HFF-Myc (cell line): ENCODE results near the gene CAMTA1.

ENCODE experiments used
- DNase-seq: peaks from one replicate; pipeline ENCODE4 v3.0.0-alpha.2; 2011; ENCODE audit warnings: low read depth; ENCODE audit errors: extremely low read depth
- H3K4me3 ChIP-seq: replicated peaks from 2 replicates; pipeline ENCODE4 v1.5.1; 2011; ENCODE audit warnings: low read depth, mild to moderate bottlenecking, control low read depth, low read length
- TF ChIP-seq, protein P1 (sequence below): IDR thresholded peaks from 2 replicates; pipeline ENCODE4 v1.5.1; 2012; ENCODE audit warnings: mild to moderate bottlenecking, low read depth, low read length, control low read depth; ENCODE audit errors: missing control alignments

CAMTA1 gene

DNA sequence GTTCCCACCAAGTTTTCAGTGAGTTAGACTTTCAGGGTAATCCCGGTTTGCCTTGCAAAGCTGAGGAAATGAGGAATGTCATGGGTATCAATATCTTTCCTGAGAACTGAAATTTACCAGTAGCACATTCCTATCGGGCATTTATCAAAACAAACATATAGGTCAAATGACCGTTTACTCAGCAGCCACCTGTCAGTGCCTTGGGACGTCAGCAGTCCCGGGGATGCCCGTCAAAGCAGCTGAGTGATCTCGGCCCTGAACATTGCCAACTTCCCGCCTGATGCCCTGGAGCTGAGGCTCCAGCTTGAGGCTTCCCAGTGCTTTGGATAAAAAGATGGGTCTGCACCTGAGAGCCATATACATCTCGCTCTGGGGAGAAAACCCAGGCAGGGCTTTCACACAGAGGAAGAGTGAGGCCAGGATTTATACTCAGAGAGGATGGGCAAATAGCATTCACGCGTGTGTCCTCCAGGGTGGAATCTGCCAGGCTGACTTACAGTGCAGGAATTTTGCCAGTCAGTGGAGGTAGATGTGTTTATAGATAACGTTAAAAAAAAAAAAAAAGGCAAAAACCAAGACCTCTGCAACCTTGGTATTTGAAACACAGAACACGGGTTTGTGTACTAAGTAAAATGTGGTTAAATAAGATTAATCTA, 550.1 kb downstream of the CAMTA1 start:
- no peak overlapping the region for H3K4me3 ChIP-seq
- TF ChIP-seq, protein P1, sequence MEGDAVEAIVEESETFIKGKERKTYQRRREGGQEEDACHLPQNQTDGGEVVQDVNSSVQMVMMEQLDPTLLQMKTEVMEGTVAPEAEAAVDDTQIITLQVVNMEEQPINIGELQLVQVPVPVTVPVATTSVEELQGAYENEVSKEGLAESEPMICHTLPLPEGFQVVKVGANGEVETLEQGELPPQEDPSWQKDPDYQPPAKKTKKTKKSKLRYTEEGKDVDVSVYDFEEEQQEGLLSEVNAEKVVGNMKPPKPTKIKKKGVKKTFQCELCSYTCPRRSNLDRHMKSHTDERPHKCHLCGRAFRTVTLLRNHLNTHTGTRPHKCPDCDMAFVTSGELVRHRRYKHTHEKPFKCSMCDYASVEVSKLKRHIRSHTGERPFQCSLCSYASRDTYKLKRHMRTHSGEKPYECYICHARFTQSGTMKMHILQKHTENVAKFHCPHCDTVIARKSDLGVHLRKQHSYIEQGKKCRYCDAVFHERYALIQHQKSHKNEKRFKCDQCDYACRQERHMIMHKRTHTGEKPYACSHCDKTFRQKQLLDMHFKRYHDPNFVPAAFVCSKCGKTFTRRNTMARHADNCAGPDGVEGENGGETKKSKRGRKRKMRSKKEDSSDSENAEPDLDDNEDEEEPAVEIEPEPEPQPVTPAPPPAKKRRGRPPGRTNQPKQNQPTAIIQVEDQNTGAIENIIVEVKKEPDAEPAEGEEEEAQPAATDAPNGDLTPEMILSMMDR: no peak
- no peak for DNase-seq

DNA sequence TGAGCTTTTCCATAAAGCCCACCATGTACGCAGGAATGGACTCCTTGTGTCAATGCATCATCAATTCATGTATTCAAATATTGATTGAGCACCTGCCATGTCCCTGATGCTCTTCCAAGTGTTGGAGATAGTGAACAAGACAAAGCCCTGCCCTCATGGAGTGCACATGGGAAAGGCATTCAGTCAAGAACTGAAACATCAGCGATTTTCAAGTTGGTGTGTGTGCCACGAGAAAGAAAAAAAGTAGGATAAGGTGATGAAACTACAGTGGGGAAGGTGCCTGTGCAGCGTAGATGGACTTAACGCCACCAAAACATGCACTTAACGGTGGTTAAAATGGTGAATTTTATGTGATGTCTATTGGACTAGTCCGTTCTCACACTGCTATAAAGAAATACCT, 553.2 kb downstream of the CAMTA1 start:
- TF ChIP-seq, protein P1: no peak
- DNase-seq: no peak

DNA sequence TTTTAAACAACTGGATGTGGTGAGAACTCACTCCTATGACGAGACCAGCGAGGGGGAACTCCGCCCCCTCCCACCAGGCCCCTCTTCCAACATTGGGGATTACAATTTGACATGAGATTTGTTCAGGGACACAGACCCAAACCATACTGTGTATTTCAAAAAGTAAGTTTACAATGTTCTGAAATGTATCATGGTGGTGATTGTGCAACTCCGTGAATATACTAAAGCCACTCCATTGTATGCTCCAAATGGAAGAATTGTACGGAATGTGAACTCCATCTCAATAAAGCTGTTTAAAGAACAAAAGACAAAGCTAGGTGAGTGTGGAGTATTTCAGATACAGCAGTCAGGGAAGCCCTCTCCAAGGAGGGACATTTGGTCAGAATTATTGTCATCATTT, 553.8 kb downstream of the CAMTA1 start:
- DNase-seq: no peak
- TF ChIP-seq, protein P1: no peak
- no peak overlapping the region for H3K4me3 ChIP-seq

More for the DNA sequence above, 553.2 kb downstream of the CAMTA1 start:
- H3K4me3 ChIP-seq: no peak overlapping the region

DNA sequence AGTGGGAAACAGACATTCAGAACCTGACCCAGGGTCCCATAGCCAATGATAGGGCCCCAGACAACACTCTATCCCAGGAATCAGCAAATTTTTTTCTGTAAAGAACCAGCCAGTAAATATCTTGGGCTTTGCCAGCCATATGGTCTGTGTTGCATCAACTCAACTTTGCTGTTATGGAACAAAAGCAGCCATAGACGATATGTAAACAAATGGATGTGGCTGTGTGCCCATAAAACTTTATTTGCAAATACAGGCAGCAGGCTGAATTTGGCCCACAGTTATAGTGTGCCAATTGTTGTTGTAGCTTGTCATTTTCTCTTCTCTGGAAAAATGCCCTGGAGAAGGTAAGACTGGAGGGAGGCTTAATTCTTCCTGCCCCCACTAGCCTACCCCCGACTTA, 554.7 kb downstream of the CAMTA1 start:
- H3K4me3 ChIP-seq: no peak overlapping the region
- TF ChIP-seq, protein P1: no peak
- no peak for DNase-seq

DNA sequence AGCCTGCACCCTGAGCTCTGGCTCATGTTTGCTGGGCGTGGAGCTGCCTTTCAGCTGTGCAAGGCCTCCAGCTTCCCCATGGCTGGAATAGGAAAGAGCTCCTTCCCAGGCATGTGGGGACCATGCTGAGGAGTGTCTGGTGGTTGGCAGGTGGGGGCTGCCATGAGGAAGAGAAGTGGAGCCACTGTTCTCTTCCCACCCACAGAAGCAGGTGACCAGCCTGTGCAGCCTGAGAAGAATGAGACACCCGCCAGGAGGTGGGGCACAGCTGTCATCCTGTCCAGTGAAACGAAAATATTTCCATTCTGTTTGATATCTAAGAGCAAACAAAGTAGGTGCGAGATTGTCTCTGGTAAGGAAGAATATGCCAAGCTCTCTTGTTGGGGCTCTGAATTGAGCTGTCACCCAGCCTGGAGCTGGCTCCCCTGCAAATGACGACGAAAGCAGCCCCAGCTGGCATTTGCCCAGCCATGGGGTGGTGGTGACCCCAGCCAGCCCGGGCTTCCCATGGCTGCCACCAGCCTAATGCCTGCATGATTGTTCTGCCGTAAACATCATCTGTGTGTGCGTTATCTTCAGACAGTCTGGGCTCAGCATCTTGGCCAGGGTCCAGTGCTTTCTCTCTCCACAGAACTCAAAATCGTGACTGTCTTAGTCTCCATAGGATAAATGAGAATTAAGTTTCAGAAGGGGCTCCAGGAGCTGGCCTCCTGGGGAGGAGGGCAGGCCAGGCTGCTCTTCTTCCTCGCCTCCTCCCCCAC, 556.1 kb downstream of the CAMTA1 start:
- no peak for DNase-seq
- no peak overlapping the region for H3K4me3 ChIP-seq
- TF ChIP-seq, protein P1: no peak

DNA sequence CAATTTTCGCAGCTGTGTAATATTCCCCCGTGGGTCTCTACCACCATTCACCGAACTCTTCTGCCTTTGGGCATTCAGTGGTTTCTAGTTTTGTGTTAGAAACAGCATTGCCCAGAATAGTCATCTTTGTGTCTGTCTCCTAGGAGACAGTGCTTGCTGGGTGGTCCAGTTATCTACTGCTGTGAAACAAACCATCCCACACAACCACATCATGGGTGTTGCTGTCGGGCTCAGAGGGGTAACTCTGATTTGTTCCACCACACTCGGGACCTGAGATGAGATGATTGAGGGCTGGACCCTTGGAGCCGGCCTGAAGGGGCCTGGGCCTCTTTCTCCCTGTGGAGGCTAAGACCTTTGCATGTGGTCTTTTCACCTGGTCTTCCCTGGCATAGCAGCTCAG, 558.6 kb downstream of the CAMTA1 start:
- DNase-seq: no peak
- no peak overlapping the region for H3K4me3 ChIP-seq
- TF ChIP-seq, protein P1: no peak

DNA sequence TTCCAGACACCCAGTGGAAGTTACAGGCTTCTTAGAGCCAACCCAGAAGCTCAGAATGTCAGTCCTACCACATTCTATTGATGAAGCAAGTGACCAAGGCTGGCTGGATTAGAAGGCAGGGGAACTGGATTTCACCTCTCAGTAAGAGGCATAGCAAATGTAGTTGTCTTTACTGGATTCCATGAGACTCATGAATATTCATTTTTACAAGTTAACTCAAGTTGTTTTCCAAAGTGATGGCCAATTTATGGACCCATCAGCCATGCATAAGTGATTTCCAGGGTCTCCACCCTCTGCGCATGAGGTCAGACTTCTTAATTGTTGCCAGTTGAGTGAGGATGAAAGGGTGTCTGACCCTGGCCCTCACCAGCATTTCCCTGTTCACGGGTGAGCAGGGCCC, 559.0 kb downstream of the CAMTA1 start:
- no peak for DNase-seq

More for the DNA sequence above, 559.0 kb downstream of the CAMTA1 start:
- TF ChIP-seq, protein P1: no peak
- no peak overlapping the region for H3K4me3 ChIP-seq
